Mucosa of rectum (tissue), 2 donors: ENCODE results near the gene MCRS1.
"Not testable (repeated sequence)": the region's sequence is repeated elsewhere in the genome, so short reads cannot be mapped to it uniquely, and the experiment has no call there.

Experiments used
- H3K27ac ChIP-seq, 2 donors: one replicate each; pipeline ENCODE4 v1.7.0; 2013; ENCODE audit warnings: inconsistent platforms in 2 of 2, low read depth in 2 of 2, low read length in 2 of 2
- H3K27me3 ChIP-seq, 2 donors: one replicate each; pipeline ENCODE4 v1.7.0; 2013; ENCODE audit warnings: low read length in 2 of 2; ENCODE audit not compliant: control insufficient read depth in 2 of 2, insufficient read depth in 2 of 2
- H3K36me3 ChIP-seq, 2 donors: one replicate each; pipeline ENCODE4 v1.7.0; 2013; ENCODE audit warnings: low read length in 2 of 2; ENCODE audit not compliant: control insufficient read depth in 2 of 2, insufficient read depth in 2 of 2
- H3K4me1 ChIP-seq, 2 donors: one replicate each; pipeline ENCODE4 v1.7.0; 2013; ENCODE audit warnings: low read length in 2 of 2, mild to moderate bottlenecking in 1 of 2; ENCODE audit not compliant: control insufficient read depth in 2 of 2, insufficient read depth in 2 of 2
- H3K4me3 ChIP-seq, 2 donors: one replicate each; pipeline ENCODE4 v1.7.0; 2013; ENCODE audit warnings: low read length in 2 of 2
- H3K9ac ChIP-seq, 2 donors: one replicate each; pipeline ENCODE4 v1.7.0; 2013; ENCODE audit warnings: low read length in 2 of 2, low read depth in 1 of 2, mild to moderate bottlenecking in 1 of 2
- H3K9me3 ChIP-seq, 2 donors: one replicate each; pipeline ENCODE4 v1.7.0; 2013; ENCODE audit warnings: low read length in 2 of 2; ENCODE audit not compliant: control insufficient read depth in 2 of 2
- donor health status: healthy.
- donor health status: Normal muscosa, but diverticular disease.

The MCRS1 gene, protein sequence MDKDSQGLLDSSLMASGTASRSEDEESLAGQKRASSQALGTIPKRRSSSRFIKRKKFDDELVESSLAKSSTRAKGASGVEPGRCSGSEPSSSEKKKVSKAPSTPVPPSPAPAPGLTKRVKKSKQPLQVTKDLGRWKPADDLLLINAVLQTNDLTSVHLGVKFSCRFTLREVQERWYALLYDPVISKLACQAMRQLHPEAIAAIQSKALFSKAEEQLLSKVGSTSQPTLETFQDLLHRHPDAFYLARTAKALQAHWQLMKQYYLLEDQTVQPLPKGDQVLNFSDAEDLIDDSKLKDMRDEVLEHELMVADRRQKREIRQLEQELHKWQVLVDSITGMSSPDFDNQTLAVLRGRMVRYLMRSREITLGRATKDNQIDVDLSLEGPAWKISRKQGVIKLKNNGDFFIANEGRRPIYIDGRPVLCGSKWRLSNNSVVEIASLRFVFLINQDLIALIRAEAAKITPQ

DNA sequence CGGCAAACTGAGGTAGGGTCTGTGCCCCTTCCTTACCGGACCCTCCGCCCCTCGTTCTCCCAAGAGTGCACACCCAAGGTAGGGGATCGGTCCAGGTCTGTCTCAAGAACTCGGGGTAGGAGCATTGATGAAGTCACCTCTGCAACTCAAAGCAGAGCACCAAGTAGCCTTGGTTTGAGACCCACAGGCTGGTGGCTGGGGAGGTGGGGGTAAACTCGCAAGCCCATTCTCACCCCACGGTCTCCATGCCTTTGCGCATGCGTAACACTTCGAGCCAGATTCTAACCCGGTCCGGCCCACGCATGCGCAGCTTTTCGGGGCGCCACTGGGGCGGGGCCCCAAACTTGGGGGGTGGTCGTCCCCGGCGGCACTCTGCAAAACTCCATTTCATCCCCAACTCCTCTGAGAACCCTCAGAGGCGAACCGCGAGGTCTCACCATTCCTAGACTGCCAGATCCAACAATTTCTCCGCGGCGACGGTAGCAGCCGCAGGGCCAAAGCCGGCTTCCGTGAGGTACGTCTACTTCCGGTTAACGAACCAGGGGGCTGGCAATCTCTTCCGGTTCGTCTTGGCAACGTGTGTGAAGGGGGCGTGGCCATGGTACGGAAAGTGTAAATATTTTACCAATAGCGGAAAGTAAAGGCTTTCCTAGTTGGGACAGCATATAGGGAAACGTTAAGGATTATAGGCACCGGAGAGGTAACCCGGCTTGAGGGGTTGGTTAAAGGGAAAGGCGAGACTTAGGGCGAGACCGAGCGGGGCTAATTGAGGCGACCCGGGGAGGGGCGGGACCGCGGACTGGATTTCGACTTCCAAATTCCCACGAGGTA, at the start of gene MCRS1:
Gene MCRS1 (minus strand): TSS at position 532 of the 831 bp plus-strand sequence. CDS start 1,411 bp downstream, outside the sequence.
- Histone ChIP-seq H3K36me3 (peaks cover 24 to 30% of the 10 kb centered on the region in 2 donors), H3K9ac (peak within 1 kb of the TSS; percentile 92 to 97)

DNA sequence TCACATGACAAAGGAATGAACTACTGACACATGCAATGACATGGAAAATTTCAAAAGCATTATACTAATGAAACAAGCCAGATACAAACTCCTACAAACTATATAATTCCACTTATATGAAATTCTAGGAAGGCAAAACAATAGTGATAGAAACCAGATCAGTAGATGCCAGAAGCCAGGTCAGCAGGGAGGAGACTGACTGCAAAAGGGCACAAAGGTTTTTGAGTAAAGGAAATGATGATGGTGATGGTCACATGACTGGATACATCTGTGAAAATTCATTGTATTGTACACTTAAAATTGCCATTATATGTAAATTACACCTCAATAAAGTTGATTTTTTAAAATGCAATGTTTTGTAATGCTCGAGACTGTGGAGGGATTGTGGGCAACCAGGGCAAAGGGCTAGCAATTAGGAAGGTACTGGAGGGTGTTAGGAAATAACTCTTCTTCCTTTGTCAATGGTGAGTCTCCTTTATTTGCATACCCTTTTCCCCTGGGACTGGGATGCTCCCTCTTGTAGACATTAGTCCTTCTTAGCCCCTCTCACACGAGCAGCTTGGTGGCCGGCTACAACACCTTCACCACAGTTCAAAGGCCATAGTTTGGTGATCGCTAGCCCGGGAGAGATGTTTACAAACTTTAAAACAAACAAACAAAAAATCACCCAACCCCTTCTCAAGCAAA, 48.7 kb upstream of the MCRS1 start:
- H3K9ac ChIP-seq, result no peak overlapping the region
- H3K36me3 ChIP-seq, result no peaks in the 10 kb centered on the region
- H3K27ac ChIP-seq, result no peak overlapping the region
- H3K9me3 ChIP-seq, result no peaks in the 10 kb centered on the region
- H3K27me3 ChIP-seq, result peaks cover 0 to 2% of the 10 kb centered on the region in 2 donors
- peaks cover 2 to 3% of the 10 kb centered on the region in 2 donors for H3K4me1 ChIP-seq
- H3K4me3 ChIP-seq, result no peak overlapping the region

More for the DNA sequence above, at the start of gene MCRS1:
- Histone ChIP-seq H3K27ac (peak within 1 kb of the TSS; percentile 90 to 93), H3K4me3 (peak within 1 kb of the TSS; percentile 94 to 99), H3K9me3 (no peaks in the 10 kb centered on the region), H3K27me3 (no peaks in the 10 kb centered on the region), H3K4me1 (peaks cover 16 to 19% of the 10 kb centered on the region in 2 donors)

DNA sequence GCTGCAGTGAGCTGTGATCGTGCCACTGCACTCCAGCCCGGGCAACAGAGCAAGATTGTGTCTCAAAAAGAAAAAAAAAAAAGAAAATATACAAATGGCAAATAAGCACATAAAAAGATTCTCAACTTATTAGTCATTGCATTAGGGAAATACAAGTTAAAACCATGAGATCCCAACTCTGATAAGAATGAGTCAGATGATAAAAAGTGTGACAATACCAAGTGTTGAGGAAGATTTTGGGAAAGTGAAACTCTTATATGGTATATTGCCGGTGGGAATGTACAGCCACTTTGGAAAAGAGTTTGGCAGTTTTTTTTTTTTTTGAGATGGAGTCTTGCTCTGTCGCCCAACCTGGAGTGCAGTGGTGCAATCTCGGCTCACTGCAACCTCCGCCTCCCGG, 47.8 kb upstream of the MCRS1 start:
- peaks cover 0 to 2% of the 10 kb centered on the region in 2 donors for H3K27me3 ChIP-seq
- no peaks in the 10 kb centered on the region for H3K36me3 ChIP-seq
- no peak overlapping the region for H3K4me3 ChIP-seq
- no peak overlapping the region for H3K9ac ChIP-seq
- no peaks in the 10 kb centered on the region for H3K9me3 ChIP-seq
- no peak overlapping the region for H3K27ac ChIP-seq
- H3K4me1 ChIP-seq, result no peaks in the 10 kb centered on the region

DNA sequence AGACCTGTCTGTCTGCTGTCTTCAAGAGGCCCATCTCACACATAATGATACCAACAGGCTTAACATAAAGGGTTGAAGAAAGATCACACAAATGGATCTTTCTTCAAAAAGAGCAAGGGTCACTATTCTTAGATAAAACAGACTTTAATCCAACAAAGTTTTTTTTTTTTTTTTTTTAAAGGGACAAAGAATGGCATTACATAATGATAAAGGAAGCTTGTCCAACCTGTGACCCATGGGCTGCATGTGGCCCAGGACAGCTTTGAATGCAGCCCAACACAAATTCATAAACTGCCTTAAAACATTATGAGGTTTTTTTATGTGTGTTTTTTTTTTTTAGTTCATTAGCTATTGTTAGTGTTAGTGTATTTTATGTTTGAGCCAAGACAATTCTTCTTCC, 44.3 kb upstream of the MCRS1 start:
- H3K9me3 ChIP-seq, result no peaks in the 10 kb centered on the region
- H3K27me3 ChIP-seq, result no peaks in the 10 kb centered on the region
- H3K9ac ChIP-seq, result no peak overlapping the region
- no peak overlapping the region for H3K27ac ChIP-seq
- H3K4me1 ChIP-seq, result no peaks in the 10 kb centered on the region
- no peaks in the 10 kb centered on the region for H3K36me3 ChIP-seq
- H3K4me3 ChIP-seq, result no peak overlapping the region

DNA sequence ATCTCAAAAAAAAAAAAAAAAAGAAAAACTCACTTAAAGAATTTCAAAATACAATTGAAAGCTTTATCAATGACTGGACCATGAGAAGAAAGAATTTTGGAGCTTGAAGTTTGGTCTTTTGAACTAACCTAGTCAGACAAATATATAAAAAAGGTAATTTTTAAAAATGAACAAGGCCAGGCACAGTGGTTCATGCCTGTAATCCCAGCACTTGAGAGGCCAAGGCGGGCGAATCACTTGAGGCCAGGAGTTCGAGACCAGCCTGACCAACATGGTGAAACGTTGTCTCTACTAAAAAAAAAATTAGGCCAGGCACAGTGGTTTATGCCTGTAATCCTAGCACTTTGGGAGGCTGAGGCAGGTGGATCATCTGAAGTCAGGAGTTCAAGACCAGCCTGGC, 42.8 kb upstream of the MCRS1 start:
- not testable (repeated sequence) for H3K36me3 ChIP-seq

DNA sequence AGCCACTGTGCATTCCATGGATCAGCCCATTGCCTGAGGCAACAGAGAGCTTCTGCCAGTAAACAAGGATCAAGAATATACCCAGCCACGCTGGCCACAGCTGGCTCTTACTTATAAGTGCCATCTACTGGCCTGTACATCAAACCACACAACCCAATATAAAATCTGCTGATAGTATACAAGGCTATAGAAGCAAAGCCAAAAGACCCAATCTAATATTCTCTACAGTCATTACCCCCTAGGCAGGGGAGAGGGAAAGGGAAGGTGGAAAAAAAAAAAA, 41.9 kb upstream of the MCRS1 start:
- Histone ChIP-seq H3K36me3 (no peaks in the 10 kb centered on the region), H3K4me3 (no peak overlapping the region), H3K4me1 (no peaks in the 10 kb centered on the region), H3K9me3 (no peaks in the 10 kb centered on the region), H3K27me3 (no peaks in the 10 kb centered on the region), H3K9ac (no peak overlapping the region), H3K27ac (no peak overlapping the region)

More for the DNA sequence above, 42.8 kb upstream of the MCRS1 start:
- not testable (repeated sequence) for H3K27me3 ChIP-seq, H3K9ac ChIP-seq, H3K9me3 ChIP-seq, H3K4me1 ChIP-seq, H3K4me3 ChIP-seq, H3K27ac ChIP-seq

DNA sequence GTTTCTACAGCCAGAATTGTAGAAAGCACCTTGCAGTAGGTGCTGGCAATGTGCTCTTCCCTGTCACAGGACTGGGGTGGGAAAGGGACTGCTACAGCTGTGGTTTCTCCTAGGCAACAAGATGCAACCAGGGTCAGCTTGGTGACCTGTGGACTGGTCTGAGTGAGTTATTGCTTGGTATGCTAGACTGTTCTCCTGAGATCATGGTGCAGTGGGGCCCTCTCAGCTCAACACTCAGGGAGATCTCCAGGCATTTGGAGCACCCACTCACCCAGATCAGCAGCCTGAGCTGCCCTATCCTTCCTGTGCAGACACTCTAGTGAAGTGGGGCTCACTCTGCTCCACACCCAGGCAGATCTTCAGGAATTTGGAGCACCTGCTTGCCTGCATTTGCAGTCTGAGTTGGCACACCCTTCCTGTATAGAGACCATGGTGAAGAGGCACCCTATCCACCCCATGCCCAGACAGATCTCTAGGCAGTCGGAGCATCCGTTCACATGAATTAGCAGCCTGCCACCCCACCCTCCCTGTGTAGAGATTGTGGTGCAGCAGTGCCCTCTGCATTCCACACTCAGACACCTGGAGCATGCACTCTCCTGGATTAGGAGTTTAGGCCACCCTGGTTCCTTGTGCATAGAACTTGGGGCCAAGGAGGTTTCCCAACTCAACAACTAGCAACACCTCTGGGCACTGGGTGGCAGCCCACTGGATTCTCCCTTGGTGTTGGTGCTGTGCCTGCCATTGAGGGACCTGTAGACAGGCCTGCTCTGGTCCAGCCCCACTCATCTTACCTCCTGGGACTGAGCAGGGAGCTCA, 41.3 kb upstream of the MCRS1 start:
- H3K27ac ChIP-seq, result no peak overlapping the region
- no peak overlapping the region for H3K9ac ChIP-seq
- no peak overlapping the region for H3K4me3 ChIP-seq
- H3K4me1 ChIP-seq, result no peaks in the 10 kb centered on the region
- H3K27me3 ChIP-seq, result no peaks in the 10 kb centered on the region
- no peaks in the 10 kb centered on the region for H3K36me3 ChIP-seq
- no peaks in the 10 kb centered on the region for H3K9me3 ChIP-seq

DNA sequence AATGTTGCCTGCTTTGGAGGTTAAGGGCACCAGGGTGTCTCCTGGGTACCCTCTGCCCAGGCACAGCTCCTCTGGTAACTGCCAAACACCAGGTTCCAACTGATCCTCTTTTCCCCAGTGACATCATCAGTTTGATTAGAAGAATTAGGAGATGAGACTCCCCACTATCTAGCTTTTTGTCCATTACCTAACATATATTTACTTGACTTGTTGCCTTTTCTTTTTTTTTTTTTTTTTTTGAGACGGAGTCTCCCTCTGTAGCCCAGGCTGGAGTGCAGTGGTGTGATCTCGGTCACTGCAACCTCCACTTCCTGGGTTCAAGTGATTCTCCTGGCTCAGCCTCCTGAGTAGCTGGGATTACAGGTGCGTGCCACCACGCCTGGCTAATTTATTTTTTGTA, 37.6 kb upstream of the MCRS1 start, which contains the start of gene FAM186B:
Gene FAM186B (minus strand): TSS at position 101 of the 400 bp plus-strand sequence. CDS start 162 bp downstream, outside the sequence.
- H3K9ac ChIP-seq, H3K27me3 ChIP-seq, H3K4me3 ChIP-seq, H3K4me1 ChIP-seq, H3K9me3 ChIP-seq, H3K36me3 ChIP-seq, H3K27ac ChIP-seq: not testable (repeated sequence)

DNA sequence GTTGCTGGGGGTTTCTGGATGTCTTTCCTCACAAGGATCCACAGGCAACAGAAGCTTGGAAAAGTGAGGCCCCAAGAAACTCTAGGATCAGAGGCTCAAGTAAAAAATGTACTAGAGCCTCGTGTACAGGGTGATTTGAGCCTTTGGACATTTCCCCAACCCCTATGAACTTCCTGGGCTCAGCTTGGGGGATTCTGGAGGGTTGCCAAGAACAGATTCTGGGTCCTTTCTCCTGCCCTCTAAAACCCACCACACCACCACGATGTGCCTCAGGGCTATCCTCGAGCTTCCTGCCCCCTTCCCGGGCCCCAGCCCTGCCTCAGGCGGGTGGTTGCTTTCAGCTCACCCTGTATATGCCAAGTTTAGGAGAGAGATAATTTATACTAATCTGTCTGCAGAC, 36.9 kb upstream of the MCRS1 start:
- Histone ChIP-seq H3K4me3 (no peak overlapping the region), H3K9me3 (no peaks in the 10 kb centered on the region), H3K27ac (no peak overlapping the region), H3K27me3 (no peaks in the 10 kb centered on the region), H3K36me3 (no peaks in the 10 kb centered on the region), H3K4me1 (no peaks in the 10 kb centered on the region), H3K9ac (no peak overlapping the region)
